ENCODE results near the gene GABRQ. TPM values are rescaled to one million over a fixed set of nuclear protein-coding genes. Genes with fewer than 3 reads are reported as not detected.
A peak's percentile ranks its signal among the peaks of the same experiment; 100 is the strongest.

GABRQ gene
- 0.75 TPM for polyA plus RNA-seq (2013, experiment 1 of 2; ENCODE audit: insufficient read length)
- 0.64 TPM for polyA plus RNA-seq (2013, experiment 2 of 2; ENCODE audit: insufficient read length)

GRCh38 chrX:152637649-152638442 is at the start of gene GABRQ:
Gene GABRQ, plus strand, starts transcription at chrX:152637895. Its CDS starts 308 bp downstream, at chrX:152638203.
- DNase-seq, result peak; percentile 62

GRCh38 chrX:152588206-152588605 is 49.5 kb upstream of the GABRQ start:
- no peak for DNase-seq

- DNase-seq, result no peak
These were observed 36.7 kb upstream of the GABRQ start for GRCh38 chrX:152600853-152601633.

- DNase-seq, result peak; percentile 2
These were observed 35.7 kb upstream of the GABRQ start for GRCh38 chrX:152601848-152602616.

GRCh38 chrX:152614791-152615190 is 22.9 kb upstream of the GABRQ start:
- no peak for DNase-seq

- no peak for DNase-seq
These were observed 17.8 kb upstream of the GABRQ start for GRCh38 chrX:152619897-152620296.

GRCh38 chrX:152632445-152633097 is 5.1 kb upstream of the GABRQ start:
- DNase-seq, result peak; percentile 43

- peak; percentile 56 for DNase-seq
These were observed 1.8 kb upstream of the GABRQ start for GRCh38 chrX:152635941-152636340.

GRCh38 chrX:152638443-152638904 is 779 bp downstream of the GABRQ start:
- no peak for DNase-seq

- DNase-seq, result no peak
These were observed 1.7 kb downstream of the GABRQ start for GRCh38 chrX:152639426-152639825.

- DNase-seq, result peak; percentile 28
These were observed 2.5 kb downstream of the GABRQ start for GRCh38 chrX:152640034-152640818.

- no peak for DNase-seq
These were observed 3.7 kb downstream of the GABRQ start for GRCh38 chrX:152641256-152641875.

GRCh38 chrX:152641996-152642395 is 4.3 kb downstream of the GABRQ start:
- DNase-seq, result peak; percentile 9

- DNase-seq, result no peak
These were observed 5.4 kb downstream of the GABRQ start for GRCh38 chrX:152642931-152643564.

- no peak for DNase-seq
These were observed 9.3 kb downstream of the GABRQ start for GRCh38 chrX:152646961-152647360.

- DNase-seq, result no peak
These were observed 10.3 kb downstream of the GABRQ start for GRCh38 chrX:152647978-152648377.

- no peak for DNase-seq
These were observed 14.4 kb downstream of the GABRQ start for GRCh38 chrX:152652060-152652459.

- no peak for DNase-seq
These were observed 14.8 kb downstream of the GABRQ start for GRCh38 chrX:152652467-152652866.

GRCh38 chrX:152656087-152656486 is 18.4 kb downstream of the GABRQ start:
- no peak for DNase-seq

GRCh38 chrX:152656890-152657289 is 19.2 kb downstream of the GABRQ start:
- no peak for DNase-seq

All from fibroblast of skin of scalp (primary cell).